Activated naive CD8-positive, alpha-beta T cell treated with anti-CD3 and anti-CD28 coated beads, Interleukin-2, amount 50 U/mL, for 24 hours (primary cell): ENCODE measurements around the gene RAP1B.
A peak's percentile ranks its signal among the peaks of the same experiment; 100 is the strongest.
"Not testable (repeated sequence)": the region's sequence is repeated elsewhere in the genome, so short reads cannot be mapped to it uniquely, and the experiment has no call there.

Experiments
- ATAC-seq: fragments of 150-1000 bp; cut with Tn5 transposase; one replicate; pipeline ENCODE4 v1.10.0; 2021
- DNase-seq: peaks from one replicate; pipeline ENCODE4 v3.0.0; 2021
- H3K27ac Mint-ChIP-seq: one replicate; pipeline ENCODE4 v1.8.0; 2021; ENCODE audit warnings: mild to moderate bottlenecking, mixed read lengths
- H3K27me3 Mint-ChIP-seq: one replicate; pipeline ENCODE4 v1.8.0; 2021; ENCODE audit warnings: mixed read lengths
- H3K36me3 Mint-ChIP-seq: one replicate; pipeline ENCODE4 v1.8.0; 2021; ENCODE audit warnings: low read depth, mixed read lengths
- H3K4me1 Mint-ChIP-seq: one replicate; pipeline ENCODE4 v1.8.0; 2021; ENCODE audit warnings: mixed read lengths
- H3K4me3 Mint-ChIP-seq: one replicate; pipeline ENCODE4 v1.8.0; 2021; ENCODE audit warnings: mild to moderate bottlenecking, moderate library complexity, mixed read lengths
- H3K9me3 Mint-ChIP-seq: one replicate; pipeline ENCODE4 v1.8.0; 2021; ENCODE audit warnings: mixed read lengths

Gene RAP1B

GRCh38 chr12:68675101-68675842, 64.6 kb downstream of the RAP1B start:
- H3K4me3 Mint-ChIP-seq: peak overlapping the region; percentile 37
- peak overlapping the region; percentile 60 for H3K27ac Mint-ChIP-seq
- peaks cover 53% of the 10 kb centered on the region for H3K4me1 Mint-ChIP-seq
- no peaks in the 10 kb centered on the region for H3K36me3 Mint-ChIP-seq
- peak; percentile 72 for ATAC-seq
- DNase-seq: peak; percentile 67
- no peaks in the 10 kb centered on the region for H3K27me3 Mint-ChIP-seq
- no peaks in the 10 kb centered on the region for H3K9me3 Mint-ChIP-seq

GRCh38 chr12:68676854-68677253, 66.2 kb downstream of the RAP1B start:
- H3K27me3 Mint-ChIP-seq, DNase-seq, H3K27ac Mint-ChIP-seq, H3K9me3 Mint-ChIP-seq, H3K36me3 Mint-ChIP-seq, ATAC-seq, H3K4me3 Mint-ChIP-seq: not testable (repeated sequence)
- peaks cover 48% of the 10 kb centered on the region for H3K4me1 Mint-ChIP-seq

GRCh38 chr12:68686262-68686594, 75.5 kb downstream of the RAP1B start:
- H3K27me3 Mint-ChIP-seq: peaks cover 4% of the 10 kb centered on the region

GRCh38 chr12:68686595-68687521, 76.2 kb downstream of the RAP1B start, which contains the start of gene NUP107:
Gene NUP107 (plus strand): TSS chr12:68686978. CDS start chr12:68687066, 88 bp downstream.
- Mint-ChIP-seq H3K4me3 (peak within 1 kb of the TSS; percentile 95), H3K4me1 (peaks cover 53% of the 10 kb centered on the region)

More at GRCh38 chr12:68686262-68686594, 75.5 kb downstream of the RAP1B start:
- DNase-seq (no peak), ATAC-seq (no peak)
- H3K9me3 Mint-ChIP-seq: no peaks in the 10 kb centered on the region
- H3K4me3 Mint-ChIP-seq: peak overlapping the region; percentile 95
- peak overlapping the region; percentile 98 for H3K27ac Mint-ChIP-seq
- peaks cover 53% of the 10 kb centered on the region for H3K4me1 Mint-ChIP-seq
- H3K36me3 Mint-ChIP-seq: peaks cover 25% of the 10 kb centered on the region

GRCh38 chr12:68695454-68695853, 84.8 kb downstream of the RAP1B start:
- peaks cover 58% of the 10 kb centered on the region for H3K36me3 Mint-ChIP-seq
- no peak overlapping the region for H3K27ac Mint-ChIP-seq
- ATAC-seq (no peak), DNase-seq (no peak)
- H3K9me3 Mint-ChIP-seq: no peaks in the 10 kb centered on the region
- no peaks in the 10 kb centered on the region for H3K27me3 Mint-ChIP-seq
- H3K4me1 Mint-ChIP-seq: no peaks in the 10 kb centered on the region
- no peak overlapping the region for H3K4me3 Mint-ChIP-seq

More at GRCh38 chr12:68686595-68687521, 76.2 kb downstream of the RAP1B start, which contains the start of gene NUP107:
- DNase-seq (peak; percentile 97), ATAC-seq (peak; percentile 94)
- Mint-ChIP-seq H3K9me3 (no peaks in the 10 kb centered on the region), H3K36me3 (peaks cover 27% of the 10 kb centered on the region), H3K27me3 (peaks cover 4% of the 10 kb centered on the region), H3K27ac (peak within 1 kb of the TSS; percentile 98)

- no peak for DNase-seq
- no peaks in the 10 kb centered on the region for H3K9me3 Mint-ChIP-seq
- H3K36me3 Mint-ChIP-seq: peaks cover 46% of the 10 kb centered on the region
- no peak overlapping the region for H3K4me3 Mint-ChIP-seq
- no peak overlapping the region for H3K27ac Mint-ChIP-seq
- H3K27me3 Mint-ChIP-seq: no peaks in the 10 kb centered on the region
- H3K4me1 Mint-ChIP-seq: no peaks in the 10 kb centered on the region
- ATAC-seq: no peak
These were observed 88.8 kb downstream of the RAP1B start for GRCh38 chr12:68699486-68699885.
